Mesothelial cell of epicardium (in vitro differentiated cells): ENCODE measurements around the gene TASOR2. TPM values are rescaled to one million over a fixed set of nuclear protein-coding genes. Genes with fewer than 3 reads are reported as not detected.

Source experiments
- DNase-seq, 2 experiments: peaks; one replicate each; pipeline ENCODE4 v3.0.0; 2021; ENCODE audit warnings: low spot score in 2 of 2; ENCODE audit not compliant: unreplicated experiment in 2 of 2
- H3K27ac Mint-ChIP-seq: 2 replicates; pipeline ENCODE4 v1.8.0; 2021; ENCODE audit warnings: mixed read lengths
- H3K27me3 Mint-ChIP-seq: 2 replicates; pipeline ENCODE4 v1.8.0; 2021; ENCODE audit warnings: low read depth, mixed read lengths
- H3K36me3 Mint-ChIP-seq: 2 replicates; pipeline ENCODE4 v1.8.0; 2021; ENCODE audit warnings: mixed read lengths
- H3K4me1 Mint-ChIP-seq: 2 replicates; pipeline ENCODE4 v1.8.0; 2021; ENCODE audit warnings: mixed read lengths
- H3K4me3 Mint-ChIP-seq: 2 replicates; pipeline ENCODE4 v1.8.0; 2021; ENCODE audit warnings: mild to moderate bottlenecking, moderate library complexity, mixed read lengths
- H3K9me3 Mint-ChIP-seq: 2 replicates; pipeline ENCODE4 v1.8.0; 2021; ENCODE audit warnings: mixed read lengths
- total RNA-seq: library from RNA; stranded (reverse); gene quantifications from 3 replicates; pipeline ENCODE4 v1.2.1, GENCODE V29; 2021
- TF ChIP-seq, protein P1 (sequence below): fragments of 200-600 bp; sonication (generic); IDR thresholded peaks from one replicate; pipeline ENCODE4 v1.5.0; 2021; ENCODE audit warnings: antibody characterized with exemption; ENCODE audit not compliant: unreplicated experiment

Gene TASOR2
- total RNA-seq, 1 donor from 2014 or later = 90.1 TPM

DNA sequence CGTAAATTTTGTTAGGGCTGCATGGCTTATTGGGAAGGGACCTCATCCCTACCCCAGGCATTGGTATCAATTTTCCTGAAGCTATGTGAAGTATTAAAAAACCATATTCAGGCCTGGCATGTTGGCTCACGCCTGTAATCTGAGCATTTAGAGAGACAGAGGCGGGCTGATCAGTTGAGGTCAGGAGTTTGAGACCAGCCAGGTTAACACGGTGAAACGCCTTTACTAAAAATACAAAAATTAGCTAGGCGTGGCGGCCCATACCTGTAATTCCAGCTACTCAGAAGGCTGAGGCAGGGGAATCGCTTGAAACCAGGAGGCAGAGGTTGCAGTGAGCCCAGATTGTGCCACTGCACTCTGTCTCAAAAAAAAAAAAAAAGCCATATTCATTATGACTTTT is 7.1 kb downstream of the TASOR2 start:
- no peaks in the 10 kb centered on the region for H3K27me3 Mint-ChIP-seq
- TF ChIP-seq, protein P1, sequence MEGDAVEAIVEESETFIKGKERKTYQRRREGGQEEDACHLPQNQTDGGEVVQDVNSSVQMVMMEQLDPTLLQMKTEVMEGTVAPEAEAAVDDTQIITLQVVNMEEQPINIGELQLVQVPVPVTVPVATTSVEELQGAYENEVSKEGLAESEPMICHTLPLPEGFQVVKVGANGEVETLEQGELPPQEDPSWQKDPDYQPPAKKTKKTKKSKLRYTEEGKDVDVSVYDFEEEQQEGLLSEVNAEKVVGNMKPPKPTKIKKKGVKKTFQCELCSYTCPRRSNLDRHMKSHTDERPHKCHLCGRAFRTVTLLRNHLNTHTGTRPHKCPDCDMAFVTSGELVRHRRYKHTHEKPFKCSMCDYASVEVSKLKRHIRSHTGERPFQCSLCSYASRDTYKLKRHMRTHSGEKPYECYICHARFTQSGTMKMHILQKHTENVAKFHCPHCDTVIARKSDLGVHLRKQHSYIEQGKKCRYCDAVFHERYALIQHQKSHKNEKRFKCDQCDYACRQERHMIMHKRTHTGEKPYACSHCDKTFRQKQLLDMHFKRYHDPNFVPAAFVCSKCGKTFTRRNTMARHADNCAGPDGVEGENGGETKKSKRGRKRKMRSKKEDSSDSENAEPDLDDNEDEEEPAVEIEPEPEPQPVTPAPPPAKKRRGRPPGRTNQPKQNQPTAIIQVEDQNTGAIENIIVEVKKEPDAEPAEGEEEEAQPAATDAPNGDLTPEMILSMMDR = no peak
- peak overlapping the region; percentile 67 for H3K27ac Mint-ChIP-seq
- peak overlapping the region; percentile 69 for H3K4me3 Mint-ChIP-seq
- H3K4me1 Mint-ChIP-seq = peaks cover 22% of the 10 kb centered on the region
- peaks cover 2% of the 10 kb centered on the region for H3K36me3 Mint-ChIP-seq
- no peak for DNase-seq
- H3K9me3 Mint-ChIP-seq = no peaks in the 10 kb centered on the region

DNA sequence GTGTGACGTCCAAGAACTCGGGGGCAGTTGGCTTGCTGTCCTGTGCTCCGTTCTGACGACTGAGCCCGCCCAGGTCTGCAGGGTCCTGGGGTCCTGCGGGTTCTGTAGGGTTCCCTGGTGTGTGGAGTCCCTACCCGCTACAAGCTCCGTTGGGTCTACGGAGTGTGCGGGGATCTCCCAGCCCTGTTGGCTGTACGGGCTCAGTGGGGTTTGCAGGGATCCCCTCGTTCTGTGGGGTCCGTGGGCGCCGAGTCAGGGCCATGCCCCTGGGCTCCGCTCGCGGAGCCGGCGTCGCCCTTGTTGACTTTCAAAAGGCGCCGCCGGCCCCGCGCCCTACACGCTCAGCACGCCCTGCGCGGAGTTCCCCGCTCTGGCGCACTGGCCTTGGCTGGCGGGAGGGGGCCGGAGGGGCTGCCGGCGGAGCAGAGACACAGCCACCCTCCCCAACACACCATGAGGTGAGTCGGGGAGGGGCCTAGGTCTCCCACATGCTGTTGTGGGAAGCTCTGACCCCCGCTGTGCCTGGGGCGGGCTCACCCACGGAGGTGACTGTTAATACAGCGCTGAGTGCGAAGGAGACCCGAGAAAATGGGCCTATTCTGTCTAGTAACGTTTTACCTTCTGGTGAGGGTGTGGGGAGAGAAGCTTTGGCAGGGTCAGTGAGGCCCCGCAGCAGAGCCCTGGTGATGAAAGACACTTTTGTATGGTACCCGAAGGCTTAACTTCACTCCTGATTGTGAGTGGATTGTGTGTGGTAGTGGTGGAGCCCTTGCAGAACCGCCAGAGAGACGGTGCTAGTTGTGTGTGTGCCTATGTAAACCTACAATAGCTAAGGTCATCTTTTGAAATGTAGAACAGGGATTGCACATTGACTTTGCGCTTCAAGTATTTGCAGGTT is 8.1 kb downstream of the TASOR2 start:
- Mint-ChIP-seq H3K4me1 (peaks cover 26% of the 10 kb centered on the region), H3K9me3 (no peaks in the 10 kb centered on the region), H3K27ac (peak overlapping the region; percentile 87), H3K36me3 (peaks cover 2% of the 10 kb centered on the region), H3K27me3 (no peaks in the 10 kb centered on the region), H3K4me3 (peak overlapping the region; percentile 69)
- peak; percentile 37 to 72 for DNase-seq
- TF ChIP-seq, protein P1 = no peak

DNA sequence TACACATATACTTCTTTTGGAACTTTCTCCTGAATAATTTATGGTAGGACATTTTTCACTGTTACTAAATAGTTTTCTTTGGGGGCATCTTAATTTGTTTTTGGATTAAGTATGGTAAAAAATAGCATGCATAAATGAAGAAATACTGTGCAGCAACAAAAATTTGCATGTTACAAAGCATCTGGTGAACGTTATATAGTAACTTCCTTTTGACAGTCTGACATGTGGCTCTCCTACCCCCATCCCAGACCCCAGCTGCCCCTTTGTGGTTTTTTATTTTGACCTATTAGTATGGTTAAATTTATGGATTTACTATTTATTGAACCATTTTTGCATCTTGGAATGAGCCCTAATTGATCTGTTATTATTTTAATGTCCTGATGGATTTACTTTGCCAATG is 9.9 kb downstream of the TASOR2 start:
- no peak for DNase-seq
- H3K4me3 Mint-ChIP-seq = no peak overlapping the region
- TF ChIP-seq, protein P1 = no peak
- no peak overlapping the region for H3K27ac Mint-ChIP-seq
- H3K9me3 Mint-ChIP-seq = no peaks in the 10 kb centered on the region
- H3K27me3 Mint-ChIP-seq = no peaks in the 10 kb centered on the region
- H3K4me1 Mint-ChIP-seq = peaks cover 30% of the 10 kb centered on the region
- H3K36me3 Mint-ChIP-seq = no peaks in the 10 kb centered on the region

DNA sequence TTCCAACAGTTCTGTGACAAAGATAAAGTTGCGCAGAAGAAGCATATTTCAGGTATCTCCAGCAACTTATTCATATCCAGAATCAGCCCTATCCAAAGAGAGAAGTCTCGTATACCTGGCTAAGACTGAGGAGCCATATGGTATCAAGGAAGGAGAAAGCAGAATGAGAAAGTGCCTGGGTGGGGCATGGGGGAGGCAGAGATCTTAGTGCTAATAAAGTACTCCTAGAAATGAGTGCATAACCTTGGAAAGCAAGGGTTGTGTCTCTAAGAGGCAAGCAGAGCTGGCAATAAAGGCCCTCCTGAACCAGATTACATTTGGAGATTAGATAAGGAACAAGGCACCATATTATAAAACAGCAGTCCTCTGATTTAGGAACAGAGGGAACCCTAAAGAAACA is 12.7 kb downstream of the TASOR2 start:
- TF ChIP-seq, protein P1 = no peak
- Mint-ChIP-seq H3K4me1 (peaks cover 22% of the 10 kb centered on the region), H3K27ac (no peak overlapping the region), H3K36me3 (no peaks in the 10 kb centered on the region), H3K27me3 (no peaks in the 10 kb centered on the region), H3K9me3 (no peaks in the 10 kb centered on the region), H3K4me3 (no peak overlapping the region)
- DNase-seq = no peak

DNA sequence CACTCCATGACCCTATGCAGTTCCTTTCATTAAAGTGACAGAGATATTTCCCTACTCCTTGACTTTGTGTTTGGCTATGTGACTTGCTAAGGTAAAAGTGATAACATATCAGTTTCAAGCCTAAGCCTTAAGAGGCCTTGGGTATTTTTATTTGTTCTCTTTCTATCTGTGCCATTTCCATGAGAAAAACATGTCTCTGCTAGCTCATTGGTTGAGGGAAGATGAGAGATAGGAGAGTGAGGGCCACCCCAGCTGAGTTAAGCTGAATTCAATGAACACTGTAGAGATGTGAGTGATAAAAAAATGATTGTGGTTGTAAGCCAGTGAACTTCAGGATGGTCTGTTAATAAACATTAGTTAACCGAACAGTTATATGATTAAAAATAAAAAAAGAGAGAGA is 13.4 kb downstream of the TASOR2 start:
- Mint-ChIP-seq H3K4me3 (no peak overlapping the region), H3K36me3 (no peaks in the 10 kb centered on the region), H3K27ac (no peak overlapping the region), H3K4me1 (peaks cover 18% of the 10 kb centered on the region), H3K27me3 (no peaks in the 10 kb centered on the region), H3K9me3 (no peaks in the 10 kb centered on the region)
- TF ChIP-seq, protein P1 = no peak
- no peak for DNase-seq
